ENCODE measurements around the gene PRDM9.

- TF ChIP-seq POLR2A (IDR thresholded peaks at IDR 0.05) (no peak), CTCF (IDR thresholded peaks at IDR 0.05) (no peak)
These were observed 15.6 kb downstream of the PRDM9 start for GRCh38 chr5:23523031-23523430.

Measured in prostate gland (tissue), 2 donors.